ENCODE data around the gene DAB1.

GRCh38 chr1:57281324-57281723 is 142.5 kb downstream of the DAB1 start:
- TF ChIP-seq EZH2 (IDR thresholded peaks at IDR 0.05) (no peak), CTCF (IDR thresholded peaks at IDR 0.05) (no peak), EZH2phosphoT487 (IDR thresholded peaks at IDR 0.05) (no peak)

Data from neural progenitor cell (in vitro differentiated cells).